ENCODE measurements around the gene MST1. TPM values are rescaled to one million over a fixed set of nuclear protein-coding genes. Genes with fewer than 3 reads are reported as not detected.

The MST1 gene
- total RNA-seq, 3 donors from 2014 or later = 9.3 to 23.6 (median 21.2) TPM

DNA sequence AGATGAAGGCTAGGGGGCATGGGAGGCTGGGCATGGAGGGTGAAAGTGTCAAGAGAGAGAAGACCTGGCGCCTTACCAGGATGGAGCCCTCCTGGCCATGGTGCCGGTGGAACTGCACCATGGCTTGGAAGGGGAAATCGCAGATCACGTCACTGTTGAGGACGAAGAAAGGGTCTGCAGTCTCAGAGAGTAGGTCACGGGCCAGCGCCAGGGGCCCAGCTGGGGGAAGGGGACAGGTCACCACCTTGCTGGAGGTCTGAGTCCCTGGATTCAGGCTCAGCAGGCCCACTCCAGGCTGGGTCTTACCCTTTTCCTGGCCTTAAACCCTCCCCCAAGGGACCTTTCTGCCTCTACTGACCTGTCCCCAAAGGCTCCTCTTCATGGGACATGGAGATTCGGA lies 33.6 kb upstream of the MST1 start:
- H3K36me3 ChIP-seq = no peaks in the 10 kb centered on the region
- peak in 1 of 2 donors; percentile 44 for DNase-seq (ENCODE audit: low spot score in 2 of 2)
- H3K9me3 ChIP-seq = no peaks in the 10 kb centered on the region

GRCh38 chr3:49721896-49722781 lies 32.9 kb upstream of the MST1 start:
- TF ChIP-seq POLR2A (IDR thresholded peaks at IDR 0.05) = no peak
- TF ChIP-seq, protein P1, sequence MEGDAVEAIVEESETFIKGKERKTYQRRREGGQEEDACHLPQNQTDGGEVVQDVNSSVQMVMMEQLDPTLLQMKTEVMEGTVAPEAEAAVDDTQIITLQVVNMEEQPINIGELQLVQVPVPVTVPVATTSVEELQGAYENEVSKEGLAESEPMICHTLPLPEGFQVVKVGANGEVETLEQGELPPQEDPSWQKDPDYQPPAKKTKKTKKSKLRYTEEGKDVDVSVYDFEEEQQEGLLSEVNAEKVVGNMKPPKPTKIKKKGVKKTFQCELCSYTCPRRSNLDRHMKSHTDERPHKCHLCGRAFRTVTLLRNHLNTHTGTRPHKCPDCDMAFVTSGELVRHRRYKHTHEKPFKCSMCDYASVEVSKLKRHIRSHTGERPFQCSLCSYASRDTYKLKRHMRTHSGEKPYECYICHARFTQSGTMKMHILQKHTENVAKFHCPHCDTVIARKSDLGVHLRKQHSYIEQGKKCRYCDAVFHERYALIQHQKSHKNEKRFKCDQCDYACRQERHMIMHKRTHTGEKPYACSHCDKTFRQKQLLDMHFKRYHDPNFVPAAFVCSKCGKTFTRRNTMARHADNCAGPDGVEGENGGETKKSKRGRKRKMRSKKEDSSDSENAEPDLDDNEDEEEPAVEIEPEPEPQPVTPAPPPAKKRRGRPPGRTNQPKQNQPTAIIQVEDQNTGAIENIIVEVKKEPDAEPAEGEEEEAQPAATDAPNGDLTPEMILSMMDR (IDR thresholded peaks at IDR 0.05) = no peak
- no peak for TF ChIP-seq POLR2AphosphoS5 (IDR thresholded peaks at IDR 0.05)
- Histone ChIP-seq H3K4me1 (peaks cover 10 to 14% of the 10 kb centered on the region in 2 donors), H3K4me3 (peak overlapping the region in 2 of 3 donors; percentile 96 to 100), H3K27ac (peak overlapping the region; percentile 96 to 99), H3K27me3 (no peaks in the 10 kb centered on the region), H3K9me3 (no peaks in the 10 kb centered on the region), H3K36me3 (no peaks in the 10 kb centered on the region)
- intact Hi-C loops (cut with DNase I; ENCODE audit: low total_unique reads) = no loop called here
- DNase-seq (ENCODE audit: low spot score in 2 of 2) = peak in 1 of 2 donors; percentile 51

More for the DNA sequence above, 33.6 kb upstream of the MST1 start:
- Histone ChIP-seq H3K4me3 (peak overlapping the region; percentile 91 to 100 (median 96)), H3K27ac (peak overlapping the region; percentile 96 to 99), H3K27me3 (no peaks in the 10 kb centered on the region), H3K4me1 (peaks cover 10 to 14% of the 10 kb centered on the region in 2 donors)
- intact Hi-C loops (cut with DNase I; ENCODE audit: low total_unique reads) = no loop called here
- TF ChIP-seq POLR2A (IDR thresholded peaks at IDR 0.05) (no peak), POLR2AphosphoS5 (IDR thresholded peaks at IDR 0.05) (no peak)
- TF ChIP-seq, protein P1 (IDR thresholded peaks at IDR 0.05) = no peak

DNA sequence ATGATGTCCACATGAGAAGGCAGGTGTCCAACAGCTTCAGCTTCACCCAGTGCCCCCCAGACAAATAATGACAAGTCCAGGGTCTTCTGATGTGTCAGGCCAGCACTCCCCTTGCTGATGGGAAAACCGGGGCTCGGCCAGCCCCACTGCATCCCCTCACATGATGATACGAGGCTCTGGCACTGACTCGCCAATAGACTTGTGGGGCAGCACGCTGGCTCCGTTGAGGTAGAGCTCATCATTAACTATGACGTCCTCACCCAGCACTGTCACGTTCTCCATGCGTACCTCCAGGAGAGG lies 32.3 kb upstream of the MST1 start:
- H3K9me3 ChIP-seq = no peaks in the 10 kb centered on the region
- no peak overlapping the region for H3K27ac ChIP-seq
- H3K36me3 ChIP-seq = no peaks in the 10 kb centered on the region
- TF ChIP-seq POLR2A (IDR thresholded peaks at IDR 0.05) (no peak), POLR2AphosphoS5 (IDR thresholded peaks at IDR 0.05) (no peak)
- TF ChIP-seq, protein P1 (IDR thresholded peaks at IDR 0.05) = no peak
- DNase-seq (ENCODE audit: low spot score in 2 of 2) = peak in 1 of 2 donors; percentile 44
- no peaks in the 10 kb centered on the region for H3K27me3 ChIP-seq
- intact Hi-C loops (cut with DNase I; ENCODE audit: low total_unique reads) = no loop called here
- peaks cover 10 to 14% of the 10 kb centered on the region in 2 donors for H3K4me1 ChIP-seq
- H3K4me3 ChIP-seq = no peak overlapping the region

- peak in 1 of 2 donors; percentile 33 for DNase-seq (ENCODE audit: low spot score in 2 of 2)
- intact Hi-C loops (cut with DNase I; ENCODE audit: low total_unique reads) = no loop called here
These were observed 31.8 kb upstream of the MST1 start for GRCh38 chr3:49720855-49721595.

More at GRCh38 chr3:49720855-49721595, 31.8 kb upstream of the MST1 start:
- TF ChIP-seq POLR2A (IDR thresholded peaks at IDR 0.05) (no peak), POLR2AphosphoS5 (IDR thresholded peaks at IDR 0.05) (no peak)
- TF ChIP-seq, protein P1 (IDR thresholded peaks at IDR 0.05) = no peak
- no peaks in the 10 kb centered on the region for H3K27me3 ChIP-seq
- no peaks in the 10 kb centered on the region for H3K9me3 ChIP-seq
- H3K4me3 ChIP-seq = no peak overlapping the region
- H3K4me1 ChIP-seq = peaks cover 10 to 14% of the 10 kb centered on the region in 2 donors
- no peaks in the 10 kb centered on the region for H3K36me3 ChIP-seq
- no peak overlapping the region for H3K27ac ChIP-seq

Measured in breast epithelium (tissue), 4 donors.